IMR-90 (cell line): ENCODE data around the gene DCLRE1B. TPM values are rescaled to one million over a fixed set of nuclear protein-coding genes. Genes with fewer than 3 reads are reported as not detected.

Source experiments
- ATAC-seq: fragments of 200-7000 bp; cut with Tn5 transposase; 2 replicates; pipeline ENCODE4 v1.9.1; 2020; ENCODE audit warnings: low read depth, mild to moderate bottlenecking, moderate library complexity
- BruUV-seq: library from RNA; stranded (reverse); fragments of 400-500 nt; replicated peaks from 2 replicates; lab custom pipeline; 2021; lab: Mats Ljungman, UMichigan
- CTCF ChIA-PET: fragments of 300-600 bp; formaldehyde crosslinking; extraction: SDS; loops from one replicate; lab custom pipeline; 2021; ENCODE audit warnings: antibody characterized with exemption; lab: Yijun Ruan, JAX
- POLR2A ChIA-PET: fragments of 300-600 bp; sonication (Branson Sonifier 250); formaldehyde crosslinking; loops from one replicate; lab custom pipeline; 2022; ENCODE audit warnings: antibody characterized with exemption; ENCODE audit not compliant: unreplicated experiment; lab: Charles Lee
- DNase-seq: peaks from one replicate; pipeline ENCODE4 v3.0.0; 2013
- H2AFZ ChIP-seq: replicated peaks from 2 replicates; pipeline ENCODE3; 2013; ENCODE audit warnings: low read length, mild to moderate bottlenecking; ENCODE audit not compliant: poor library complexity
- H2AK5ac ChIP-seq: 2 replicates; pipeline ENCODE4 v1.6.1; 2013; ENCODE audit warnings: low read depth, low read length, inconsistent platforms
- H2AK9ac ChIP-seq: replicated peaks from 2 replicates; pipeline ENCODE3; 2013; ENCODE audit warnings: mild to moderate bottlenecking, low read depth, low read length, moderate library complexity; ENCODE audit not compliant: poor library complexity
- H2BK120ac ChIP-seq: 2 replicates; pipeline ENCODE4 v1.6.1; 2013; ENCODE audit warnings: low read depth, low read length, inconsistent platforms
- H2BK15ac ChIP-seq: 3 replicates; pipeline ENCODE4 v1.6.1; 2013; ENCODE audit warnings: low read depth, low read length, inconsistent platforms
- H2BK20ac ChIP-seq: 2 replicates; pipeline ENCODE4 v1.6.1; 2013; ENCODE audit warnings: low read depth, mild to moderate bottlenecking, inconsistent platforms, low read length, moderate library complexity
- H2BK5ac ChIP-seq: 2 replicates; pipeline ENCODE4 v1.6.1; 2013; ENCODE audit warnings: mild to moderate bottlenecking, low read depth, low read length, inconsistent platforms; ENCODE audit not compliant: poor library complexity, severe bottlenecking
- H3K14ac ChIP-seq: replicated peaks from 2 replicates; pipeline ENCODE4 v1.6.1; 2013; ENCODE audit warnings: low read depth, low read length, inconsistent platforms
- H3K18ac ChIP-seq: 2 replicates; pipeline ENCODE4 v1.6.1; 2013; ENCODE audit warnings: low read depth, low read length, control low read depth
- H3K23ac ChIP-seq: 2 replicates; pipeline ENCODE4 v1.6.1; 2013; ENCODE audit warnings: low read depth, low read length, inconsistent platforms
- H3K27ac ChIP-seq: 2 replicates; pipeline ENCODE4 v1.5.1; 2013; ENCODE audit warnings: mild to moderate bottlenecking, control low read depth, low read length; ENCODE audit not compliant: insufficient read depth
- H3K27me3 ChIP-seq: 2 replicates; pipeline ENCODE4 v1.6.1; 2013; ENCODE audit warnings: low read length; ENCODE audit not compliant: control insufficient read depth, insufficient read depth
- H3K36me3 ChIP-seq: 2 replicates; pipeline ENCODE4 v1.6.1; 2013; ENCODE audit warnings: low read length, mixed read lengths; ENCODE audit not compliant: control insufficient read depth, insufficient read depth
- H3K4ac ChIP-seq: 2 replicates; pipeline ENCODE4 v1.6.1; 2013; ENCODE audit warnings: low read depth, low read length, inconsistent platforms
- H3K4me1 ChIP-seq: 2 replicates; pipeline ENCODE4 v1.6.1; 2013; ENCODE audit warnings: low read length, mixed read lengths; ENCODE audit not compliant: control insufficient read depth, insufficient read depth
- H3K4me2 ChIP-seq: 2 replicates; pipeline ENCODE4 v1.6.1; 2013; ENCODE audit warnings: low read depth, mild to moderate bottlenecking, control low read depth, low read length, moderate library complexity
- H3K4me3 ChIP-seq: 2 replicates; pipeline ENCODE4 v1.5.1; 2013; ENCODE audit warnings: low read depth, mild to moderate bottlenecking, control low read depth, low read length, moderate library complexity; ENCODE audit not compliant: insufficient read depth
- H3K56ac ChIP-seq: 2 replicates; pipeline ENCODE4 v1.6.1; 2013; ENCODE audit warnings: low read length, inconsistent platforms; ENCODE audit not compliant: insufficient read depth; ENCODE audit errors: extremely low read depth
- H3K79me1 ChIP-seq, 2 experiments: 2 replicates each; pipeline ENCODE4 v1.6.1; 2013; ENCODE audit warnings: low read length in 2 of 2, inconsistent platforms in 1 of 2, low read depth in 1 of 2
- H3K9ac ChIP-seq: 2 replicates; pipeline ENCODE4 v1.6.1; 2013; ENCODE audit warnings: low read depth, low read length, control low read depth
- H3K9me1 ChIP-seq: 2 replicates; pipeline ENCODE4 v1.6.1; 2013; ENCODE audit warnings: low read length, inconsistent platforms; ENCODE audit not compliant: insufficient read depth
- H3K9me3 ChIP-seq: 2 replicates; pipeline ENCODE4 v1.6.1; 2013; ENCODE audit warnings: low read length; ENCODE audit not compliant: control insufficient read depth, insufficient read depth
- H4K20me1 ChIP-seq: 2 replicates; pipeline ENCODE4 v1.6.1; 2013; ENCODE audit warnings: low read length, inconsistent platforms; ENCODE audit not compliant: insufficient read depth
- H4K5ac ChIP-seq: 2 replicates; pipeline ENCODE4 v1.6.1; 2013; ENCODE audit warnings: mild to moderate bottlenecking, low read depth, low read length, control low read depth
- H4K8ac ChIP-seq, 2 experiments: 2 replicates each; pipeline ENCODE4 v1.6.1; 2013; ENCODE audit warnings: low read depth in 2 of 2, low read length in 2 of 2, control low read depth in 1 of 2, inconsistent platforms in 1 of 2
- H4K91ac ChIP-seq: 2 replicates; pipeline ENCODE4 v1.6.1; 2013; ENCODE audit warnings: low read depth, low read length, inconsistent platforms; ENCODE audit not compliant: insufficient read depth
- CEBPB ChIP-seq: IDR thresholded peaks from 2 replicates; pipeline ENCODE4 v1.6.1; 2012; ENCODE audit warnings: low read depth, low read length, improper control_type of control experiment
- FOS ChIP-seq: fragments of 150-350 bp; IDR thresholded peaks from 2 replicates; pipeline ENCODE4 v1.6.1; 2016; ENCODE audit warnings: low read depth, low read length
- MXI1 ChIP-seq: IDR thresholded peaks from 2 replicates; pipeline ENCODE4 v1.6.1; 2012; ENCODE audit warnings: low read depth, mild to moderate bottlenecking, low read length, moderate library complexity, borderline replicate concordance
- WGBS, 2 experiments: methylation state at CpG; one replicate each; pipeline versions ENCODE4 v1.1.5 to v1.1.7; 2013; ENCODE audit warnings: missing lambda C conversion rate in 2 of 2; ENCODE audit not compliant: insufficient read length in 1 of 2; ENCODE audit errors: extremely low coverage in 2 of 2; 5-methylcytosine and 5-hydroxymethylcytosine counted together
- dilution Hi-C: fragments of 300-500 bp; cut with HindIII; formaldehyde crosslinking; loops from one replicate; pipeline ENCODE4 v1.14.3; 2018; ENCODE audit warnings: low sequenced_read_pairs; ENCODE audit not compliant: unreplicated experiment
- in situ Hi-C: fragments of 300-500 bp; cut with MboI; formaldehyde crosslinking; loops from 3 replicates; pipeline ENCODE4 v1.14.3; 2019; ENCODE audit warnings: low sequenced_read_pairs, inconsistent platforms, mixed read lengths
- intact Hi-C: fragments of 100-400 bp; cut with micrococcal nuclease; formaldehyde crosslinking; loops from 2 replicates; pipeline ENCODE4 v1.10.0; 2022
- polyA plus RNA-seq, 3 experiments: library from polyadenylated mRNA; depleted of rRNA; stranded (reverse); fragments of >200 nt; gene quantifications; 2 replicates each; pipeline ENCODE4 v1.2.3, GENCODE V29; 2012; ENCODE audit warnings: low replicate concordance in 1 of 3
- total RNA-seq: library from RNA; depleted of rRNA; stranded (reverse); fragments of >200 nt; gene quantifications from 2 replicates; pipeline ENCODE4 v1.2.3, GENCODE V29; 2012
- TF ChIP-seq, protein P1 (sequence below): conservative IDR thresholded peaks from 2 replicates; pipeline ENCODE4 v1.5.1; 2012; ENCODE audit warnings: mild to moderate bottlenecking, low read depth, low read length, improper control_type of control experiment

Gene DCLRE1B
- total and polyA plus RNA-seq, 2 of the 4 experiments (the other 2 are of a cell fraction): 4.9 to 6.1 TPM

DNA sequence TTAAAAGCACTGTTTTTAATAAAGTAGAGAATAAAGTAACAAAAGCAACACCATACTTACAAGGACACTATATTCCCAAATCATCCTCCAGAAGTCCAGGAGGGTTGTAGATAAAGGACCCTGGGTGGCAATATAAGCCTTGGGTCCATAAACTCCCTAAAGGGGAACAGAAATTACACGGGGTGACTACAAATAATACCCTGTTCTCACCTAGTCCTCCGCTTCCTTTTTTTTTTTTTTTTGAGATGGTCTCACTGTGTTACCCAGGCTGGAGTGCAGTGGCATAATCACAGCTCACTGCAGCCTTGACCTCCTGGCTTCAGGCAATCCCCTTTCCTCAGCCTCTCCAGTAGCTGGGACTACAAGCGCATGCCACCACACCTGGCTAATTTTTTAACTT, 46.7 kb upstream of the DCLRE1B start:
- no peak overlapping the region for H3K4me3 ChIP-seq
- intact Hi-C loops (no loop called here), dilution Hi-C loops (no loop called here), in situ Hi-C loops (loop anchor here (25.0 kb wide), 1 partner anchor 429 kb away; no protein-coding TSS in a partner anchor)
- H3K18ac ChIP-seq: no peak overlapping the region
- H3K4ac ChIP-seq: no peak overlapping the region
- H3K27me3 ChIP-seq: no peaks in the 10 kb centered on the region
- no peak overlapping the region for H3K23ac ChIP-seq
- no peaks in the 10 kb centered on the region for H4K20me1 ChIP-seq
- no TSS peak for BruUV-seq
- H2BK15ac ChIP-seq: no peak overlapping the region
- H2BK5ac ChIP-seq: no peak overlapping the region
- ATAC-seq: no peak
- no peak overlapping the region for H4K8ac ChIP-seq
- H3K9ac ChIP-seq: no peak overlapping the region
- no peak overlapping the region for H3K4me2 ChIP-seq
- no peak overlapping the region for H2BK120ac ChIP-seq
- no peak overlapping the region for H4K91ac ChIP-seq
- H2BK20ac ChIP-seq: no peak overlapping the region; the same call in 1 of the 2 replicates
- H3K56ac ChIP-seq: no peak overlapping the region
- H3K27ac ChIP-seq: no peak overlapping the region
- no peaks in the 10 kb centered on the region for H3K9me3 ChIP-seq
- no CpG with 5 or more reads among the region's 3 CpGs for WGBS, 2 experiments
- no peaks in the 10 kb centered on the region for H3K36me3 ChIP-seq
- H2AFZ ChIP-seq: no peak overlapping the region
- no peaks in the 10 kb centered on the region for H3K79me1 ChIP-seq
- no peak overlapping the region for H2AK5ac ChIP-seq
- H3K14ac ChIP-seq: no peak overlapping the region
- peaks cover 10% of the 10 kb centered on the region for H3K4me1 ChIP-seq
- no peak overlapping the region for H2AK9ac ChIP-seq
- no peak for DNase-seq
- ChIA-PET POLR2A (no interaction called here), CTCF (no interaction called here)
- no peaks in the 10 kb centered on the region for H3K9me1 ChIP-seq
- H4K5ac ChIP-seq: no peak overlapping the region
- TF ChIP-seq FOS (no peak), MXI1 (no peak), CEBPB (no peak)
- TF ChIP-seq, protein P1, sequence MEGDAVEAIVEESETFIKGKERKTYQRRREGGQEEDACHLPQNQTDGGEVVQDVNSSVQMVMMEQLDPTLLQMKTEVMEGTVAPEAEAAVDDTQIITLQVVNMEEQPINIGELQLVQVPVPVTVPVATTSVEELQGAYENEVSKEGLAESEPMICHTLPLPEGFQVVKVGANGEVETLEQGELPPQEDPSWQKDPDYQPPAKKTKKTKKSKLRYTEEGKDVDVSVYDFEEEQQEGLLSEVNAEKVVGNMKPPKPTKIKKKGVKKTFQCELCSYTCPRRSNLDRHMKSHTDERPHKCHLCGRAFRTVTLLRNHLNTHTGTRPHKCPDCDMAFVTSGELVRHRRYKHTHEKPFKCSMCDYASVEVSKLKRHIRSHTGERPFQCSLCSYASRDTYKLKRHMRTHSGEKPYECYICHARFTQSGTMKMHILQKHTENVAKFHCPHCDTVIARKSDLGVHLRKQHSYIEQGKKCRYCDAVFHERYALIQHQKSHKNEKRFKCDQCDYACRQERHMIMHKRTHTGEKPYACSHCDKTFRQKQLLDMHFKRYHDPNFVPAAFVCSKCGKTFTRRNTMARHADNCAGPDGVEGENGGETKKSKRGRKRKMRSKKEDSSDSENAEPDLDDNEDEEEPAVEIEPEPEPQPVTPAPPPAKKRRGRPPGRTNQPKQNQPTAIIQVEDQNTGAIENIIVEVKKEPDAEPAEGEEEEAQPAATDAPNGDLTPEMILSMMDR: no peak
